COLO668 (cell line): Measurements from ENCODE around the gene VCX3B.
"Not testable (repeated sequence)": the region's sequence is repeated elsewhere in the genome, so short reads cannot be mapped to it uniquely, and the experiment has no call there.

Experiments used
- DNase-seq: peaks from one replicate; lab custom pipeline; 2025; ENCODE audit not compliant: unreplicated experiment; lab: John Stamatoyannopoulos, UW

Gene VCX3B

GRCh38 chrX:8464530-8464929 lies at the start of gene VCX3B:
Gene VCX3B (plus strand): TSS chrX:8464830. CDS start chrX:8465451, 621 bp downstream.
- not testable (repeated sequence) for DNase-seq

- no peak for DNase-seq
Measured at GRCh38 chrX:8418301-8418700, 46.3 kb upstream of the VCX3B start.

GRCh38 chrX:8424912-8425311 lies 39.7 kb upstream of the VCX3B start:
- no peak for DNase-seq

GRCh38 chrX:8429692-8430249 lies 34.9 kb upstream of the VCX3B start:
- DNase-seq, result no peak

GRCh38 chrX:8430444-8430843 lies 34.2 kb upstream of the VCX3B start:
- no peak for DNase-seq

GRCh38 chrX:8432396-8432795 lies 32.2 kb upstream of the VCX3B start:
- DNase-seq, result no peak

GRCh38 chrX:8433109-8434062 lies 31.2 kb upstream of the VCX3B start:
- peak; percentile 4 for DNase-seq

GRCh38 chrX:8447368-8447767 lies 17.3 kb upstream of the VCX3B start:
- no peak for DNase-seq

- DNase-seq, result not testable (repeated sequence)
Measured at GRCh38 chrX:8452343-8452742, 12.3 kb upstream of the VCX3B start.

GRCh38 chrX:8453611-8454010 lies 11.0 kb upstream of the VCX3B start:
- DNase-seq, result no peak

- DNase-seq, result no peak
Measured at GRCh38 chrX:8455557-8455956, 9.1 kb upstream of the VCX3B start.

- DNase-seq, result no peak
Measured at GRCh38 chrX:8462488-8462887, 2.1 kb upstream of the VCX3B start.

- peak; percentile 14 for DNase-seq
Measured at GRCh38 chrX:8484360-8484949, 19.8 kb downstream of the VCX3B start.

- DNase-seq, result not testable (repeated sequence)
Measured at GRCh38 chrX:8495036-8495435, 30.4 kb downstream of the VCX3B start.

- no peak for DNase-seq
Measured at GRCh38 chrX:8500203-8500602, 35.6 kb downstream of the VCX3B start.

GRCh38 chrX:8502101-8502500 lies 37.5 kb downstream of the VCX3B start:
- not testable (repeated sequence) for DNase-seq

GRCh38 chrX:8504451-8504850 lies 39.8 kb downstream of the VCX3B start:
- no peak for DNase-seq
